AG08395 (cell line): Measurements from ENCODE around the gene CACNG4.
"Not testable (repeated sequence)": the region's sequence is repeated elsewhere in the genome, so short reads cannot be mapped to it uniquely, and the experiment has no call there.

Experiments used
- DNase-seq: peaks from one replicate; pipeline ENCODE4 v3.0.0; 2012; ENCODE audit warnings: mixed read lengths, low spot score

Gene CACNG4

GRCh38 chr17:66964930-66965800, 658 bp downstream of the CACNG4 start:
- DNase-seq, result no peak

GRCh38 chr17:66965801-66966262, 1.3 kb downstream of the CACNG4 start:
- DNase-seq, result no peak

- no peak for DNase-seq
These were observed 1.8 kb downstream of the CACNG4 start for GRCh38 chr17:66966298-66966697.

- DNase-seq, result no peak
These were observed 2.4 kb downstream of the CACNG4 start for GRCh38 chr17:66966704-66967418.

GRCh38 chr17:66967837-66968543, 3.5 kb downstream of the CACNG4 start:
- DNase-seq, result no peak

GRCh38 chr17:66968916-66969315, 4.4 kb downstream of the CACNG4 start:
- DNase-seq, result no peak

GRCh38 chr17:66970140-66970539, 5.6 kb downstream of the CACNG4 start:
- no peak for DNase-seq

GRCh38 chr17:66970797-66971196, 6.3 kb downstream of the CACNG4 start:
- DNase-seq, result no peak

GRCh38 chr17:66971264-66971663, 6.8 kb downstream of the CACNG4 start:
- no peak for DNase-seq

GRCh38 chr17:66971730-66972441, 7.4 kb downstream of the CACNG4 start:
- no peak for DNase-seq

GRCh38 chr17:66972442-66972830, 7.9 kb downstream of the CACNG4 start:
- DNase-seq, result not testable (repeated sequence)

- no peak for DNase-seq
These were observed 10.7 kb downstream of the CACNG4 start for GRCh38 chr17:66975188-66975587.

GRCh38 chr17:66975614-66976378, 11.3 kb downstream of the CACNG4 start:
- no peak for DNase-seq

- no peak for DNase-seq
These were observed 11.8 kb downstream of the CACNG4 start for GRCh38 chr17:66976379-66976663.

GRCh38 chr17:66976781-66977201, 12.3 kb downstream of the CACNG4 start:
- DNase-seq, result no peak

- no peak for DNase-seq
These were observed 14.1 kb downstream of the CACNG4 start for GRCh38 chr17:66978514-66979061.

- no peak for DNase-seq
These were observed 16.4 kb downstream of the CACNG4 start for GRCh38 chr17:66980896-66981295.

- DNase-seq, result no peak
These were observed 17.5 kb downstream of the CACNG4 start for GRCh38 chr17:66981983-66982508.

GRCh38 chr17:66983414-66984021, 19.0 kb downstream of the CACNG4 start:
- DNase-seq, result no peak

- no peak for DNase-seq
These were observed 20.2 kb downstream of the CACNG4 start for GRCh38 chr17:66984730-66985129.
